GM12874 (cell line): ENCODE results near the gene AKT1.

Source experiments
- CTCF ChIP-seq: IDR thresholded peaks from 2 replicates; pipeline ENCODE4 v1.5.1; 2011; ENCODE audit warnings: low read depth, mild to moderate bottlenecking, control low read depth, low read length, moderate library complexity; ENCODE audit not compliant: insufficient read depth

AKT1 gene

GRCh38 chr14:104754213-104754851, 41.2 kb downstream of the AKT1 start:
- no peak for TF ChIP-seq CTCF

GRCh38 chr14:104753528-104754212, 41.9 kb downstream of the AKT1 start:
- no peak for TF ChIP-seq CTCF

DNA sequence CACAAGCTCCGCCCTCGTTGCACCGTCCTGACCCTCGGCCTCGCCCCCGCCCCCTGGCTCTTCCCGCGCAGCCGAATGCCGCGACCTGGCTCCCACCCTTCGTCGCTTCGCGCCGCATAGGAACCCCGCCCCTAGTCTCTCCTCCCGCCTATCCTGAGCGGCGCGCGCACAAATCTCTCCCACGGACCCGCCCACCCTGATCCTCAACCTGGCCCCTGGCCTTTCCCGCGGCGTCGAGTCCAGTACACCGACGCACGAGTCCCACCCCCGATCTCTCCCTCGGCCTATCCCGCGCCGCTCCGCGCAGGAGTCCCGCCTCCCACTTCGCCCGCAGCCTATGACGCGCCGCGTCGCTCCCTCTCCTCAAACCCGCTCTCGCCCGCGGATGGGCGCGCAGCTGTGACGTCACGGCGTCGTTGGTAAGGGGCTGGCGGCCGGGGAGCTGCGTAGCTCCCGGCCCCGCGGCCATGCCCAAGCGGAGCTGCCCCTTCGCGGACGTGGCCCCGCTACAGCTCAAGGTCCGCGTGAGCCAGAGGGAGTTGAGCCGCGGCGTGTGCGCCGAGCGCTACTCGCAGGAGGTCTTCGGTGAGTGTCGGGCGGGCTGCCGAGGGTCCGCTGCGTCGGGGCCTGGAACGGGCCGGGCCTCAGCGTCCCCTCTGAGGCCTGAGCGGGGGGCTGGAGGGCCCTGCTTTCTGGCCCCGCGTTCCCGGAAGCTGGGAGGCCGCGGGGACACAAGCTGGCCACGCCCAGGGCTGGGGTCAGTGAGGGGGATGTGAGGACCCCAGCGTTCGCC, 42.6 kb downstream of the AKT1 start, which contains the start of gene SIVA1:
TSS of gene SIVA1 (plus strand) at position 413 of the 793 bp plus-strand sequence. CDS start at position 468, 55 bp downstream.
- TF ChIP-seq CTCF = no peak

- no peak for TF ChIP-seq CTCF
Measured at GRCh38 chr14:104752423-104752734, 43.2 kb downstream of the AKT1 start.

DNA sequence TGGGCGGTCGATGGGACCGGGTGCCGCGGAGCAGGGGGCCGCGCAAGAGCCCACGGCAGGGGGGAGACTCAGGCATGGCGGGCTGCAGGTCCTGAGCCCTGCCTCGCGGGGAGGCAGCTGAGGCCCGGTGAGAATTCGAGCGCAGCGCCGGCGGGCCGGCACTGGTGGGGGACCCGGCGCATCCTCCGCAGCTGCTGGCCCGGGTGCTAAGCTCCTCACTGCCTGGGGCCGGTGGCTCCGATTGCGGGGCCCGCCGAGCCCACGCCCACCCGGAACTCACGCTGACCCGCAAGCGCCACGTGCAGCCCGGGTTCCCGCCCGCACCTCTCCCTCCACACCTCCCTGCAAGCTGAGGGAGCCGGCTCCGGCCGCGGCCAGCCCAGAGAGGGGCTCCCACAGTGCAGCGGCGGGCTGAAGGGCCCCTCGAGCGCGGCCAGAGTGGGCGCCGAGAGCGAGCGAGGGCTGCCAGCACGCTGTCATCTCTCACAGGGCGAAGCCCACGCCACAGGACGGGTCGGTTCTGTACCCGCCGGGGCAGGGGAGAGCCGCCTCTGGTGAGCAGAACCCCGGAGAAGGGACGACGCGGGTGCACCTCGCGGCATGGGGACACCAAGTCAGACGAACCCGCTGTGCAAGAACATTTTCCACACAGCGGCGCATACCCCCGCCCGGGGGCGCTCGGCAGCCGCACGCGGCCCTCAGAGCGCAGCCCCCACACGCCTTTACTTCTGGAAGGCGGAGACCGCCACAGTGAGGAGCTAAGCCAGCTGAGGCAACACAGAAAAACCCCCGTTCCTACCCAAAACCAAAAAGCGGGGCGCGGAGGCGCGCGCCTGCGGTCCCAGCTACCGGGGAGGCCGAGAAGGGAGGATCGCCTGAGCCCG, 43.8 kb downstream of the AKT1 start:
- TF ChIP-seq CTCF = no peak

GRCh38 chr14:104750056-104750752, 45.3 kb downstream of the AKT1 start:
- no peak for TF ChIP-seq CTCF
